ENCODE data around the gene SOX4. TPM values are rescaled to one million over a fixed set of nuclear protein-coding genes. Genes with fewer than 3 reads are reported as not detected.

Gene SOX4
- total and polyA plus RNA-seq, 2 donors (not counting 3 experiments of a cell fraction or from before 2014, with no cell fraction given), result 20.4 to 121 TPM

GRCh38 chr6:21594416-21595281 is 1.1 kb downstream of the SOX4 start:
- H3K27me3 ChIP-seq (ENCODE audit: control insufficient read depth in 2 of 2, insufficient read depth in 2 of 2, low read length in 2 of 2), result no peaks in the 10 kb centered on the region
- ChIA-PET CTCF (interaction anchor here (0.9 to 9.6 kb wide), 10 partner anchors 10 to 1233 kb away, joined by 3 to 222 read pairs (median 4); no protein-coding TSS in a partner anchor), POLR2A (interaction anchor here (0.6 to 2.8 kb wide), 38 partner anchors 70 to 1290 kb away, joined by 3 to 47 read pairs (median 6); no protein-coding TSS in a partner anchor)
- H3K9me1 ChIP-seq (replicated peaks; ENCODE audit: control insufficient read depth, extremely low read depth, insufficient read depth, low read length), result no peaks in the 10 kb centered on the region
- BruUV-seq (replicated peaks), result no TSS peak
- H3K27ac ChIP-seq (ENCODE audit: insufficient read depth, low read depth, low read length), result peak overlapping the region; percentile 94
- no peaks in the 10 kb centered on the region for H3K9me3 ChIP-seq (replicated peaks; ENCODE audit: control insufficient read depth, insufficient read depth, low read length)
- dilution Hi-C loops (cut with MboI; ENCODE audit: extremely low pct_ligation_motif_present, low sequenced_read_pairs), result no loop called here
- no peak overlapping the region for H2AFZ ChIP-seq (ENCODE audit: low read depth, low read length)
- H3K4me2 ChIP-seq (ENCODE audit: insufficient read depth, low read length), result peak overlapping the region; percentile 79
- H3K4me3 ChIP-seq (replicated peaks in 1 of 3; ENCODE audit: insufficient read depth in 1 of 3, low read depth in 1 of 3, low read length in 3 of 3), result peak overlapping the region; percentile 85 to 98 (median 96)
- intact Hi-C loops (cut with micrococcal nuclease), result loop anchor here (5.0 to 10.0 kb wide), 4 partner anchors 228 to 1140 kb away; no protein-coding TSS in a partner anchor
- TF ChIP-seq POLR2A (IDR thresholded peaks at IDR 0.05; ENCODE audit: low read depth, low read length) (no peak), POLR2AphosphoS5 (IDR thresholded peaks at IDR 0.05; ENCODE audit: insufficient read depth, low read depth, low read length) (peak; percentile 58)
- DNase-seq (ENCODE audit: low read depth, low spot score), result peak; percentile 39
- H4K20me1 ChIP-seq (replicated peaks; ENCODE audit: control insufficient read depth, extremely low read depth, insufficient read depth, low read length), result peaks cover 9% of the 10 kb centered on the region
- no peak for FAIRE-seq
- H3K79me2 ChIP-seq (ENCODE audit: control insufficient read depth, insufficient read depth, low read length), result peaks cover 58% of the 10 kb centered on the region
- peaks cover 2 to 17% of the 10 kb centered on the region in 2 experiments for H3K36me3 ChIP-seq (ENCODE audit: control insufficient read depth in 2 of 2, extremely low read depth in 1 of 2, insufficient read depth in 2 of 2, low read length in 2 of 2)
- H3K4me1 ChIP-seq (ENCODE audit: control insufficient read depth, extremely low read depth, insufficient read depth, low read length), result peaks cover 22% of the 10 kb centered on the region
- peak overlapping the region; percentile 98 for H3K9ac ChIP-seq (replicated peaks; ENCODE audit: extremely low read depth, insufficient read depth, low read length)

- Histone ChIP-seq H3K9me1 (replicated peaks; ENCODE audit: control insufficient read depth, extremely low read depth, insufficient read depth, low read length) (no peaks in the 10 kb centered on the region), H3K36me3 (ENCODE audit: control insufficient read depth in 2 of 2, extremely low read depth in 1 of 2, insufficient read depth in 2 of 2, low read length in 2 of 2) (peaks cover 2 to 17% of the 10 kb centered on the region in 2 experiments), H4K20me1 (replicated peaks; ENCODE audit: control insufficient read depth, extremely low read depth, insufficient read depth, low read length) (peaks cover 11% of the 10 kb centered on the region), H3K4me3 (replicated peaks in 1 of 3; ENCODE audit: insufficient read depth in 1 of 3, low read depth in 1 of 3, low read length in 3 of 3) (peak overlapping the region; percentile 85 to 100 (median 98)), H3K9me3 (replicated peaks; ENCODE audit: control insufficient read depth, insufficient read depth, low read length) (no peaks in the 10 kb centered on the region), H2AFZ (ENCODE audit: low read depth, low read length) (no peak overlapping the region), H3K27ac (ENCODE audit: insufficient read depth, low read depth, low read length) (peak overlapping the region; percentile 94), H3K27me3 (ENCODE audit: control insufficient read depth in 2 of 2, insufficient read depth in 2 of 2, low read length in 2 of 2) (no peaks in the 10 kb centered on the region), H3K4me2 (ENCODE audit: insufficient read depth, low read length) (peak overlapping the region; percentile 99), H3K4me1 (ENCODE audit: control insufficient read depth, extremely low read depth, insufficient read depth, low read length) (peaks cover 19% of the 10 kb centered on the region), H3K9ac (replicated peaks; ENCODE audit: extremely low read depth, insufficient read depth, low read length) (peak overlapping the region; percentile 98), H3K79me2 (ENCODE audit: control insufficient read depth, insufficient read depth, low read length) (peaks cover 58% of the 10 kb centered on the region)
- TF ChIP-seq JUN (IDR thresholded peaks at IDR 0.05; ENCODE audit: borderline replicate concordance, insufficient read depth, insufficient read length, low read depth) (no peak), POLR2AphosphoS5 (IDR thresholded peaks at IDR 0.05; ENCODE audit: insufficient read depth, low read depth, low read length) (peak; percentile 16)
- POLR2A ChIA-PET, result interaction anchor here (0.9 to 2.8 kb wide), 11 partner anchors 69 to 1233 kb away, joined by 3 to 36 read pairs (median 10); no protein-coding TSS in a partner anchor
- intact Hi-C loops (cut with micrococcal nuclease), result loop anchor here (1.0 to 10.0 kb wide), 9 partner anchors 69 to 1287 kb away; no protein-coding TSS in a partner anchor
- DNase-seq (ENCODE audit: low read depth, low spot score) (no peak), FAIRE-seq (no peak)
- dilution Hi-C loops (cut with MboI; ENCODE audit: extremely low pct_ligation_motif_present, low sequenced_read_pairs), result no loop called here
- no TSS peak for BruUV-seq (replicated peaks)
- CTCF ChIA-PET, result interaction anchor here (0.9 to 9.6 kb wide), 6 partner anchors 9 to 1030 kb away, joined by 3 to 222 read pairs (median 4); no protein-coding TSS in a partner anchor
Measured at GRCh38 chr6:21595285-21596144, 2.0 kb downstream of the SOX4 start.

Data from endothelial cell of umbilical vein (primary cell).